ENCODE data around the gene CLIP3.

DNA sequence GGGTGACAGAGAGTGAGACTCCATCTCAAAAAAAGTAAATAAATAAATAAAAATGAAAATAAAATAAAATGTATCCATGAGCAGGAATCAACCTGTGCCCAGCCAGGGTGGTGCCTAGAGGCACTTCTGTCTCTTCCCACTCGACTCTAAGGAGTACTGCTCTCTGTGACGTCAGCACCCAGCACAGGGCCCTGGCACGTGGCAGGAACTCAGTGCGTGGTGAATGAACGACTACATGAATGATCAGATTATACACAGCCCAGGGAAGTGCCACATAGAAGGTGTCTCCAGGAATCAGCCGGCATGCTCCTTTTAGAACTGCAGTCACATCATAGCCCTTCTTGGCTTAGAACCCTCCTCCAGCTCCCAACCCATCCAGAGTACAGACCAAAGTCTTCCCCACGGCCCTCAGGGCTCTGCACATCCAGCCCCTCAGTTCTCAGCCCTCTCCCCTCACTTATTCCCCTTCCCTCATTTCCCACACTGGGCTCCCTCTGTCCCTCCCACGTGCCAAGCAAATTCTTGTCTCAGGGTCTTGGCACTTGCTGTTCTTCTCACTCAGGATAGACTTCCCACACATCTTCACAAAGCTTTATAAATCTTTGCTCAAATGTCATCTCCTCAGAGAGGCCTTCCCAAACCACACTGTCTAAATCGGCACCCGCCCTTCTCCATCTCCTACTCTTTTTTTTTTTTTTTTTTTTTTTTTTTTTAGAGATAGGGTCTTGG lies 4.2 kb downstream of the CLIP3 start:
- TF ChIP-seq, protein P1, sequence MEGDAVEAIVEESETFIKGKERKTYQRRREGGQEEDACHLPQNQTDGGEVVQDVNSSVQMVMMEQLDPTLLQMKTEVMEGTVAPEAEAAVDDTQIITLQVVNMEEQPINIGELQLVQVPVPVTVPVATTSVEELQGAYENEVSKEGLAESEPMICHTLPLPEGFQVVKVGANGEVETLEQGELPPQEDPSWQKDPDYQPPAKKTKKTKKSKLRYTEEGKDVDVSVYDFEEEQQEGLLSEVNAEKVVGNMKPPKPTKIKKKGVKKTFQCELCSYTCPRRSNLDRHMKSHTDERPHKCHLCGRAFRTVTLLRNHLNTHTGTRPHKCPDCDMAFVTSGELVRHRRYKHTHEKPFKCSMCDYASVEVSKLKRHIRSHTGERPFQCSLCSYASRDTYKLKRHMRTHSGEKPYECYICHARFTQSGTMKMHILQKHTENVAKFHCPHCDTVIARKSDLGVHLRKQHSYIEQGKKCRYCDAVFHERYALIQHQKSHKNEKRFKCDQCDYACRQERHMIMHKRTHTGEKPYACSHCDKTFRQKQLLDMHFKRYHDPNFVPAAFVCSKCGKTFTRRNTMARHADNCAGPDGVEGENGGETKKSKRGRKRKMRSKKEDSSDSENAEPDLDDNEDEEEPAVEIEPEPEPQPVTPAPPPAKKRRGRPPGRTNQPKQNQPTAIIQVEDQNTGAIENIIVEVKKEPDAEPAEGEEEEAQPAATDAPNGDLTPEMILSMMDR (conservative IDR thresholded peaks at IDR 0.05): no peak
- TF ChIP-seq EZH2 (IDR thresholded peaks at IDR 0.05; ENCODE audit: low read depth): no peak
